DMS114 treated with DMSO at 0.1 percent for 48 hours (cell line): Measurements from ENCODE around the gene SLC9A9.
"Not testable (repeated sequence)": the region's sequence is repeated elsewhere in the genome, so short reads cannot be mapped to it uniquely, and the experiment has no call there.

Source experiments
- DNase-seq: peaks from one replicate; lab custom pipeline; 2025; ENCODE audit not compliant: unreplicated experiment; lab: John Stamatoyannopoulos, UW

Gene SLC9A9

GRCh38 chr3:143847787-143848631, at the start of gene SLC9A9:
Gene SLC9A9 (minus strand): TSS chr3:143848468. CDS start chr3:143848322, 146 bp downstream.
- no peak for DNase-seq

GRCh38 chr3:143897576-143898295, 49.5 kb upstream of the SLC9A9 start:
- no peak for DNase-seq

GRCh38 chr3:143896486-143896885, 48.2 kb upstream of the SLC9A9 start:
- DNase-seq, result no peak

GRCh38 chr3:143895805-143896204, 47.5 kb upstream of the SLC9A9 start:
- peak; percentile 6 for DNase-seq

- no peak for DNase-seq
Observed at GRCh38 chr3:143888846-143889245, 40.6 kb upstream of the SLC9A9 start.

- no peak for DNase-seq
Observed at GRCh38 chr3:143888166-143888565, 39.9 kb upstream of the SLC9A9 start.

- DNase-seq, result peak; percentile 26
Observed at GRCh38 chr3:143885780-143886427, 37.6 kb upstream of the SLC9A9 start.

GRCh38 chr3:143884861-143885260, 36.6 kb upstream of the SLC9A9 start:
- DNase-seq, result no peak

GRCh38 chr3:143883151-143883550, 34.9 kb upstream of the SLC9A9 start:
- no peak for DNase-seq

- no peak for DNase-seq
Observed at GRCh38 chr3:143881095-143881494, 32.8 kb upstream of the SLC9A9 start.

- DNase-seq, result no peak
Observed at GRCh38 chr3:143875546-143875945, 27.3 kb upstream of the SLC9A9 start.

GRCh38 chr3:143873553-143873952, 25.3 kb upstream of the SLC9A9 start:
- DNase-seq, result not testable (repeated sequence)

- no peak for DNase-seq
Observed at GRCh38 chr3:143865302-143865701, 17.0 kb upstream of the SLC9A9 start.

GRCh38 chr3:143859465-143860203, 11.4 kb upstream of the SLC9A9 start:
- no peak for DNase-seq

- DNase-seq, result no peak
Observed at GRCh38 chr3:143856252-143856970, 8.1 kb upstream of the SLC9A9 start.

GRCh38 chr3:143855183-143855582, 6.9 kb upstream of the SLC9A9 start:
- DNase-seq, result no peak

GRCh38 chr3:143851331-143852017, 3.2 kb upstream of the SLC9A9 start:
- no peak for DNase-seq

GRCh38 chr3:143850877-143851276, 2.6 kb upstream of the SLC9A9 start:
- DNase-seq, result no peak

GRCh38 chr3:143849854-143850549, 1.7 kb upstream of the SLC9A9 start:
- no peak for DNase-seq
